GM18519 (cell line): ENCODE data around the gene VSIR.

Experiments
- ATAC-seq: cut with Tn5 transposase; IDR thresholded peaks from one replicate; pipeline ENCODE4 v1.9.1; 2021; ENCODE audit warnings: mild to moderate bottlenecking, moderate library complexity; ENCODE audit not compliant: unreplicated experiment, low FRiP score

The VSIR gene

DNA sequence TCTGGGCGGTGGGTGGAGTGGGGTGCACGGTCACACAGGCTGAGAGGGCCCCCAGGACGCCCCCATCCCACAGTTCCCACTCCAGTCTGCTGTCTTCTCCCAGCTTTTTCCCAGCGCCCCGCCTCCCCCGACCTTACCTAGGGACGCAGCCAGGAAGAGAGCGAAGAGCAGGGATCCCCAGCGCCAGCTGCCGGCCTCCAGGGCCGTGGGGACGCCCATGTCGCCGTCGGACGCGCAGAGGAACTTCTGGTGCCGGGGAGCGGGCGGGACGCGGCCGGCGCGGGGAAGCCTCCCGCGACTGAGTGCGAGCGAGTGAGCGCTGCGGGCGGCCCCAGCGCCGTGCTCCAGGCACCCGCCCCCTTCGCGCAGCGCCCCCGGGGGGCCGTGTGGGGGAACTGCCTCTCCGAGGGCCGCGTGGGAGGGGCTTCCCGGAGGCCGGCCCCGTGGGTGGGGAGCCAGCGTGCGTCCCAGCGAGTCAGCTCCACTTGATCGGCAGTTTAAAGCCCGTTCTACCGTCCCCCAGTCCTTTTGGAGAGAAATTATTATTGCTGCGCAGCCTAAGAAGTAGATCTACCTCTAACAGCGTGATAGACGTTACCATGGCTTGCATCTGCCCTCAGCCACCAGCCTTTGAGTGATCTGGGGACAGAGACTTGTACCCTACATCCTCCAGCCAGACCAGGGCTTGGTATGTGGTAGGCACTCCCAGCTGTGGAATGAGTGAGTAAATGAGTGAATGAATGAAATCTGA lies at the start of gene VSIR:
Gene VSIR (minus strand): TSS at position 300 of the 751 bp plus-strand sequence. CDS start 81 bp downstream, at position 219.
- no peak for ATAC-seq

DNA sequence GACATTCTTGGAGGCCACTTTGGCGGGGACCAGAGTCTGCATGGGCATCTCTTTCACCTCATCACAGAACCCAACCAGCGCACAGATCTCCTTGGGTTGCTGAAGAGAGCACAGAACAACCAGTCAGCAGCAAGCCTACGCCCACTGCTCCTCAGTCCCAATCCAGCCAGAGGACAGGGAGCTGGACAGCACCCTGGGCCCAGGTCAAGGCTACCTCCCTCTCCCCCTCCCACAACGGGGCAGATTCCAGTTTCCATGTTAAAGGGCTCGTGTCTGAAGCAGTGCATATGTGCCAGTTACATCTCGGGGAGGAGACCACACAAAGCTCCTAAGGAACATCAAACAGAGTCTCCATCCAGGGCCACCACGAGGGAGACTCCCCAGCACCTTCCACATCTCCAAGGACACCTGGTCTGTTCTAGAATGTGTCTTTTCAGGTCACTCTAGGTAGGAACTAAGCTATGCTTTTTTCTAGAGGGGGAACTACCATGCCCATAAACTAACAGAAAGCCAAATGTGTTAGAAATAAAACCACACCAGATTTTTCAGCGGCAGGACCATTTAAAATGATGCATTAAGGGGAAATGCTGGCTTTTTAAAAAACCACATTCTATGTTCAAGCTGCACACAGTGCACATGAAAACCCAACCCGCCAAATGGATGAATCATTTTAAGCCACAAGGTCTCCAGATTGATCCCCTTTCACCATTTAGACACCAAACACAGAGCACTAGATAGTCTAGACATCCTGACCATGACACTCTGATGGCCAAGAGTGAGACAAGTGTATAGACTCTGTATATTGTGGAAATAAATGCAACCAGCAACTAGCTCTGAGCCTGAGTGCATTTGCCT lies 48.8 kb upstream of the VSIR start:
- no peak for ATAC-seq

- no peak for ATAC-seq
Measured at GRCh38 chr10:71820966-71821365, 47.6 kb upstream of the VSIR start.

DNA sequence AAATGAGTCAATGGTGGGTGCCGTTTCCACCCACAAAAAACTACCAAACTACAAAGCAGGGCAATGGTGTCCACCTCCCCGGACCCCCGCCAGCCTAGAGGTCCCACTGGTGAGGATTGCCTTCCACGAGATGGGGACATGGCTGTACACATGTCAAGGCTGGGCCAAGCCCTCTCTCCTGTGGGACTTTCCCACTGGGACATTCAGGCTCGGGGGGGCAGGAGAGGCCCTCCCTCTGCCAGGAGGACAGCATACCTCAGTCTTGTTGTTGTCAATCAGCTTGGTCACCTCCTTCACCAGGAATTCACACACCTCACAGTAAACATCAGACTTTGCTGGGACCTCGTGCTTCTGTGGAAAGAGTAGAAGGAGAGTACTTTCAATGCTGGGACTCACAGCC lies 46.7 kb upstream of the VSIR start:
- no peak for ATAC-seq

DNA sequence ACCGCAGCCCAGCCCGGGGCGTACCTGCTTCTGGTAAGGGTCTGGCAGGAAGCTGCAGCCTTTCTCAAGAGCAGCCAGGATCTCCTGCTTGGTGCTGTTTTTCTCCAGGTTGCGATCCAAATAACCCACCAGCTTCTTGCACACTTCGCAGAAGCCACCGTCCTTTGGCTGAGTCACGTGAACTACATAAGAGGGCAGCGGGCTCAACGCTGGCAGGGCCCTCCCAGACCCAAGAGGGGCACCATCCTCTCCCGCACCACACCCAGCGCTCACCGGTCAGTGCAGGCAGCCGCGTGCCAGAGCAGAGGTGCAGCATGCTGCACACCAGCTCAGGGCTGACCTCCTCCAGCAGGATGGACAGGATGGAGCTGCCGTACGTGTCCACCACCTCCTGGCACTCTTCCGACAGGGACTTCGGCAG lies 46.1 kb upstream of the VSIR start:
- ATAC-seq, result no peak

DNA sequence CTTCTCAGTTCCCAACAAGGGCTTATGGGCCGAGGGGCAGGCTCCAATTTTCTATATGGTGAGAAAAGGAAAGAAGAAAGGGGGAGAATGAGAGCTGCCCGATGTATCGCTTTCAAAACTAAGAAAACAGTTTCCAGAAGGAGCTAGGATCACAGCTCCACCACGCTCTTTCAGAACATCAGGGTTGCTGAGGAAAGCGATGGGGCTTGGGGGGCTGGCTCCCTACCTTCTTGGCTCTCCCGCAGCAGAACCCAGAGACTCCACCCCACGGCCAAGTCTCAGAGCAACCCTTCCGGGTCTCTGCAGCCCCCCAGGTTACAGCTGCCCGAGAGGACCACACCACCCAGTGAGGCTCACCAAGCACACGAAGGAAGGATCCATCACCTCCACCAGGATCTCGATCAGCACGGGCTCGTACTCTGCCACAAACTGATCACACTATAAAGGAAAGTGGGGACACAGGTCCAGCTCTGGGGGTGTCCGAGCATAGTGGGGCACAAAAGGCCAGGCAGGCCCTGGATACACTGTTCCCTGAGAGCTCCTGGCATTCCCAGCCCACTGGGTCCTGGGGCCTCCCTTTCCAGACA lies 45.4 kb upstream of the VSIR start:
- no peak for ATAC-seq

DNA sequence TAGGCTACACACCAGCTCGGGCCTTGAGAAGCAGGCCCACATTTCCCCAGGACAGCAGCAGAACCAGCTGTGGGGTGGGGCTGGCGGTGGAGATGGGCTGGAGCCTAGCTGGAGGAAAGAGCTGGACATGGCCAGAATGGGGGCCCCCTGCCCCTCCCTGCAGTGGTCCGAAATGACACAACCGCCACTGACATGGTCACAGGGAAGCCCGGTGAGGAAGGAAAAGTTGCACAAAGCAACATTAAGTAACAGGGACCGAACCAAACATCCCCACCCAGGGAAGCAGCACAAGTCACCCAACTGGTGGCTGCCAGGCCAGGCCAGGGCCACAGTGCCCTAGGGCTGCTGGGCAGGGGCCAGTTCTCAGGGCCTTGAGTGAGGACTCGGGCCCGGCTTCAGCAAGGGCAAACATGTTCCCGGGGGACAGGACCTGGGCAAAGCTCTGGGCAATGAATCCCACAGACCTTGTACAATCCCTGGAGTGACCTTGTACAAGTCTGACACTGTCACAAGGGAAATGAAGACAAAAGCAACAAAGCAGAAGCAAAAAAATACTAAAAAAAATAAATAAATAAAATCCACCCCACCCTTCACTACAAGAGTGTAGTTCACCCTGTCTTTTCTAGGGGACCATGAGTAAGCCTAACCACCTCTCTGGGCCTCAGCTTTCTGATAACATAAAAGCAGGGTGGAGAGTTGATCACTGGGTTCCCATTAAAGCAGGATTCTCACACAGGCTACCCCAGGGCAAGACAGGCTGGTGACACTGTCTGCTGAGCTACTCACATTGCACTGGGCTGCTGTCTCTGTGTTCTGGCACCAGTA lies 44.7 kb upstream of the VSIR start:
- no peak for ATAC-seq

GRCh38 chr10:71816936-71817618 lies 43.8 kb upstream of the VSIR start:
- ATAC-seq, result no peak

DNA sequence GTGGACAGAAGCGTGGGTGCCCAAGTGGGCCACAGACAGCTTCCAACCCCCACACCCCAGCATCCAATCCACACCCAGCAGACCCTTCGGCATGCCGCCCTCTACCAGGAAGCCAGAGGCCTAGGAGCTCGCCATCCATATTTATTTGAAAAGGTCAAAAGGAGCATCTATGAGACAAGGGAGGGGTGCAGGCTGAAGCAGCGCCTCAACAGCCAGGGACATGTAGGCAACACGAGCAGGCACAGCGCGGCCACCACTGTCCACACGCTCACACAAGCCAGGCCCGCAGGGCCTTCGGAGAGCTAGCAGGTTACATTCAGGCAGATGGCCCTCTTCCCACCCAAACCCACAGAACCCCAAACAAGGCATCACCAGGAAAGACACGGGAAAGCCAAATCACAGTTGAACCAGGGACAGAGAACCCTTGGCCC lies 43.1 kb upstream of the VSIR start:
- ATAC-seq, result no peak

GRCh38 chr10:71815515-71816130 lies 42.3 kb upstream of the VSIR start:
- no peak for ATAC-seq

- no peak for ATAC-seq
Measured at GRCh38 chr10:71814922-71815411, 41.6 kb upstream of the VSIR start.

GRCh38 chr10:71812913-71813590 lies 39.7 kb upstream of the VSIR start:
- ATAC-seq, result no peak

- ATAC-seq, result no peak
Measured at GRCh38 chr10:71812016-71812912, 38.9 kb upstream of the VSIR start.

GRCh38 chr10:71811351-71811750 lies 38.0 kb upstream of the VSIR start:
- no peak for ATAC-seq

DNA sequence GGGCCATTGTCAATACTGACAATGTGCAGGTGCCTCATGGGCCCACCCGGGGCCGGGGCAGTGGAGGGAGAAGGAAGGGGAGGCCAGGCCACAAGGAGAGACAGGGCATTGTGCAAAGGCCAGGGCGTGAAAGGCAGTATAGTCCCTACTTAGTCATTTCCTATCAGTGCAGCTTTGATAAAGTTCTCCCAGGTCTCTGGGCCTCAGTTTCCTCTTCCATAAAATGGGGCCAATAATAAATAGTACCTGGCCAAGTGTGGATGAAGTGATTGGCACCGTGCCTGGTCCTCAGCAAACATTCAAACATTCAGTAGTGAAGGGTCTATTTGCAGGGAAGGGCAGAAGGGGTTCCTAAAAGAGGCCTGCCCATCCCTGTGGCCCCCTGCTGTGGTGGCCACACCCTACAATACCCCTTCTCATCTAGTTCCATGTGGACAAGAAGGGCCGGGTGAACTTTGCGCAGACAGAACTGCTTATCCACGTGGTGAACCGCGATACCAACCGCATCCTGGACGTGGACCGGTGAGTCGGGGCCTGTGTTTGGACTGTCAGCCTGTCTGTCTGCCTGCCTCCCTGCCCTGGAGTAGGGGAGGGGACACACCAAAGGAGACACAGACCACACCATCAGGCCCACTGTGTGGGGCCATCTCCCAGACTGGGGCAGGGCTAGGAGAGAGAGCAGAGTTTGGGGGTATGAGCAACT lies 36.9 kb upstream of the VSIR start:
- no peak for ATAC-seq

- no peak for ATAC-seq
Measured at GRCh38 chr10:71809628-71810027, 36.3 kb upstream of the VSIR start.
